ENCODE measurements around the gene RASGRP4.

GRCh38 chr19:38367041-38367440 is 59.0 kb downstream of the RASGRP4 start:
- TF ChIP-seq CTCF (IDR thresholded peaks at IDR 0.05) (no peak), EP300 (IDR thresholded peaks at IDR 0.05) (no peak), CEBPB (IDR thresholded peaks at IDR 0.05) (no peak), POLR2A (IDR thresholded peaks at IDR 0.05; ENCODE audit: low read length) (no peak)

Data from A549 (cell line).